ENCODE measurements around the gene SPRY1. TPM values are rescaled to one million over a fixed set of nuclear protein-coding genes. Genes with fewer than 3 reads are reported as not detected.

The SPRY1 gene, protein sequence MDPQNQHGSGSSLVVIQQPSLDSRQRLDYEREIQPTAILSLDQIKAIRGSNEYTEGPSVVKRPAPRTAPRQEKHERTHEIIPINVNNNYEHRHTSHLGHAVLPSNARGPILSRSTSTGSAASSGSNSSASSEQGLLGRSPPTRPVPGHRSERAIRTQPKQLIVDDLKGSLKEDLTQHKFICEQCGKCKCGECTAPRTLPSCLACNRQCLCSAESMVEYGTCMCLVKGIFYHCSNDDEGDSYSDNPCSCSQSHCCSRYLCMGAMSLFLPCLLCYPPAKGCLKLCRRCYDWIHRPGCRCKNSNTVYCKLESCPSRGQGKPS
- total RNA-seq: 1 to 10 TPM; 7.4 to 7.8 TPM

DNA sequence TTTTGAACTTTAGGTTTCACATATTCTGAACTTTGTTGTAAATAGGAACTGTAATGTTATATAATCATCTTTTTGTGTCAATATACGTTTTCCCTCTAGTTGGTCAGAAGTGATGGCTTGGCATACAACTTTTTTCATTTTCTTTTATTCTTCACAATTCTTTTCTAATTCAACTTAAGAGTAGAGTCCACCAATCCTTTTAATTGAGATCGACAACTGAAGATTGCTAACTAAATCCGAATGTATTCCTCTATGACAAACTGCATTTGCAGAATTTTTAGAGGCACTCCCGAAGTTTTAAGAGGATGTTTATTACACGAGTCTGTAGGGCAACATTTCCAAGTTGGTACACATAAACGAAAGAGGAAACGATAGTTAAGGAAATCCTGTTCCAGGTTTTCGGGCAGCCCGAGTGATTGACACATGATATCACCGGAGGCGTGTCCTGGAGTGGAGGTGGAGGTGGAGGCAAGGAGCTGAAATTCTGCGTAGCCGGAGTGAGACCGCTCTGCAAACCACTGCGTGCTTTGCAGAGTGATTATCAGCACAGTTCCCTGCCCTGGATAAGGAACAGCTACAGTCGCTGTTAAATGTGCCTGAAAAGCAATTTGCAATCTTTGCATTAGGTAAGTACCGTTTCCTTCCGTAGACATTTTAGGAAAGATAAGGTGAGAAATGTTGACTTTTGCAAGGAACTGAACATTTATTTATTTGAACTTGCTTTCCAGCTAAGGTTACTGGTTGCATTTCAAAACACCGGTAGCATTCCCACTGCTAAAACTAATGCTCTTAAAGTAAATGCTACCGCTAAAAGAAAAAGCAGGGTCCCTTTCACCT is at the start of gene SPRY1:
Gene SPRY1, plus strand, starts transcription at position 489 of the 837 bp plus-strand sequence. CDS start 4,797 bp downstream, outside the sequence.
- DNase-seq: peak; percentile 88
- Mint-ChIP-seq H3K27me3 (peaks cover 14% of the 10 kb centered on the region), H3K4me1 (peaks cover 28% of the 10 kb centered on the region), H3K9me3 (no peaks in the 10 kb centered on the region), H3K36me3 (ENCODE audit: low read depth) (peaks cover 10% of the 10 kb centered on the region), H3K4me3 (peak within 1 kb of the TSS; percentile 86), H3K27ac (peak within 1 kb of the TSS; percentile 88)
- POLR2A ChIA-PET: no interaction called here
- CTCF ChIA-PET: interaction anchor here (0.7 to 1.4 kb wide), 4 partner anchors 12 to 1527 kb away, joined by 3 read pairs; partner anchors contain the start of gene BBS12

DNA sequence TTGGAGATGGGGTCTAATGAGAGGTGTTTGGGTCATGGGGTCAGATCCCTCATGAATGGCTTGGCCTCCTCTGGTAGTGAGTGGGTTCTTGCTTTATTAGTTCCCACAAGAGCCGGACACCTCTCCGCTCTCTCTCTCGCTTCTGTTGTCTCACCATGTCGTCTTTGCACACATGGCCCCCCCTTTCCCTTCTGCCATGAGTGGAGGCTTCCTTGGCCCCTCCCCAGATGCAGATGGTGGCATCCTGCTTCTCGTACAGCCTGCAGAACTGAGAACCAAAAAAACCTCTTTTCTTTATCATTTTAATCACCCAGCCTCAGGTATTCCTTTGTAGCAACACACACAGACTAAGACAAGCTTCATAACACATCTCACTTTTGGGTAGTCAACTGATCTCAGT is 49.6 kb upstream of the SPRY1 start:
- H3K27ac Mint-ChIP-seq: no peak overlapping the region
- H3K9me3 Mint-ChIP-seq: no peaks in the 10 kb centered on the region
- no peak for DNase-seq
- CTCF ChIA-PET: interaction anchor here (0.6 kb wide), 1 partner anchor 1054 kb away, joined by 3 read pairs; no protein-coding TSS in a partner anchor
- H3K36me3 Mint-ChIP-seq (ENCODE audit: low read depth): no peaks in the 10 kb centered on the region
- peaks cover 8% of the 10 kb centered on the region for H3K27me3 Mint-ChIP-seq
- POLR2A ChIA-PET: no interaction called here
- H3K4me1 Mint-ChIP-seq: peaks cover 3% of the 10 kb centered on the region
- no peak overlapping the region for H3K4me3 Mint-ChIP-seq

DNA sequence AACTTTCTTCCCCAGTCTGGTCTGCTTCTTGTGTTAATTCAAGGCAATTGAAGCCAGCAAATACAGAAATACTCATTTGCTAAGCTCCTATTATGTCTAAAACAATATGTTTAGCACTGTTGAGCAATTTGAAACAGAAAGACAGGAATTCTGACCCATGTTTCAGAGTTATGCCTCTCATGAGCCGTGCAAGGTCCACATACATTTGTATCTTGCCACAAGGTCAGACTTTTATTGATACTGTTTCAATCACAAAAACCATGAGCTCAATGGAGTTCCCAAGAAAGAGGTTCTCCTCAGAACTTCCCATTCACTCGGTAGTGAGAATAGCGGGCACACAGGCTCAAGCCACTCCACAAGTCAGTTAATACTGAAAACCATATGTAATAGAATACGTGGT is 47.6 kb upstream of the SPRY1 start:
- DNase-seq: no peak
- ChIA-PET CTCF (interaction anchor here (1.0 kb wide), 1 partner anchor 13 kb away, joined by 5 read pairs; no protein-coding TSS in a partner anchor), POLR2A (no interaction called here)
- Mint-ChIP-seq H3K4me3 (no peak overlapping the region), H3K36me3 (ENCODE audit: low read depth) (no peaks in the 10 kb centered on the region), H3K27ac (no peak overlapping the region), H3K9me3 (peaks cover 2% of the 10 kb centered on the region), H3K27me3 (peaks cover 8% of the 10 kb centered on the region), H3K4me1 (peaks cover 14% of the 10 kb centered on the region)

DNA sequence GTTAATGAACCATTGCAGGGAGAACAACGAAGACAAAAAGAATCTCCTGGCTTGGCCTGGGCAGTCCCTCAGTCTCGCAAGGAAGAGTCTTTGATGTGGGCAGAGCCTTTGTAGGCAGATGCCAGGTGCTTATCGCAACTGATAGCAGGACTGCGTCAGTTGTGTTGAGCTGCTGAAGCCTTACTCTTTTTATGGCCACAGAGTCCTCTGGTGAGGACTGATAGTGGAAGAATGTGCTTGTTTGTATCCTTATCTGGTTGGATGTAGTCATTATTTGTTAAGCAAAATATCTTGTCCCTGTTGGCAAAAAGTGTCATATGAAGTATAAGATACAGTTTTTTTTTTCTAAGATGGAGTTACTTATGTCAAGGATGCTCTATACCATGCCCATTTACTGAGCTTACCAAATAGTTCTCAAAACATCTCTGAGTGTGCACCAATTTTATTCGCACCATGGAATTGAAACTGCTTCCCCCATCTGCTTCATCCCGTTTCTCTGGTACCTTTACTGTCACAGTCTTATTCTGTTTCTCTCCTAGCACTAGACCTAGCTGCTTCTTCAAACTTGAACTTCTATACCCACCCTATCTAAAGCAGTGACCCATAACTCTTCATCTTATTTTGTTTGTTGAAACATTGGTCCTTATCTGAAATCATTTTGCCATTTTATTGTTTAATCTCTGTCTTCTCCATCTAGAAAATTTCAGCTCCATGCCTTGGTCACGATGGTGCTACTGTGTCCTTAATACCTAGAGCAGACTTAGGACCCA is 47.0 kb upstream of the SPRY1 start:
- no peak for DNase-seq
- ChIA-PET POLR2A (no interaction called here), CTCF (interaction anchor here (0.8 to 1.0 kb wide), 2 partner anchors 13 to 16 kb away, joined by 3 to 5 read pairs; no protein-coding TSS in a partner anchor)
- Mint-ChIP-seq H3K9me3 (peaks cover 2% of the 10 kb centered on the region), H3K4me1 (peaks cover 14% of the 10 kb centered on the region), H3K4me3 (no peak overlapping the region), H3K27ac (no peak overlapping the region), H3K36me3 (ENCODE audit: low read depth) (no peaks in the 10 kb centered on the region), H3K27me3 (peaks cover 8% of the 10 kb centered on the region)

DNA sequence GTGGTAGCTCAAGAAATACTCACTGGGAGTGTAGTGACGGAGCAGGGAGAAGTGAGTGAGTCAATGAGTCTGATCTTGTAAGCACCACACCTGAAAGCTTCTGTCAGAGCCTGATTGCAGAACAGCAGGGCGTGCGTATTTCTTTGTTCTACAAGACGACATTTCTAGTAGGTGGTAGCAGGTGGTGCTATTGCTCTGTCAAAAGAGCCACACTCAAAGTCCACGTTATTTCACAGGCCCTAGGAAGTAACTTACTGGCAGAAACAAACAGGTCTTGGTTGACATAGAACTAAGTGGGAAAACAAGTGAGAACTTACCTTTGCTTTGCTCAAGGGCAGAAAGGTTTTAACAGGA is 46.4 kb upstream of the SPRY1 start:
- H3K27me3 Mint-ChIP-seq: peaks cover 8% of the 10 kb centered on the region
- POLR2A ChIA-PET: no interaction called here
- CTCF ChIA-PET: interaction anchor here (0.8 to 1.0 kb wide), 2 partner anchors 12 to 16 kb away, joined by 3 to 5 read pairs; no protein-coding TSS in a partner anchor
- no peak overlapping the region for H3K4me3 Mint-ChIP-seq
- H3K4me1 Mint-ChIP-seq: peaks cover 14% of the 10 kb centered on the region
- DNase-seq: no peak
- no peaks in the 10 kb centered on the region for H3K36me3 Mint-ChIP-seq (ENCODE audit: low read depth)
- peaks cover 2% of the 10 kb centered on the region for H3K9me3 Mint-ChIP-seq
- H3K27ac Mint-ChIP-seq: no peak overlapping the region

DNA sequence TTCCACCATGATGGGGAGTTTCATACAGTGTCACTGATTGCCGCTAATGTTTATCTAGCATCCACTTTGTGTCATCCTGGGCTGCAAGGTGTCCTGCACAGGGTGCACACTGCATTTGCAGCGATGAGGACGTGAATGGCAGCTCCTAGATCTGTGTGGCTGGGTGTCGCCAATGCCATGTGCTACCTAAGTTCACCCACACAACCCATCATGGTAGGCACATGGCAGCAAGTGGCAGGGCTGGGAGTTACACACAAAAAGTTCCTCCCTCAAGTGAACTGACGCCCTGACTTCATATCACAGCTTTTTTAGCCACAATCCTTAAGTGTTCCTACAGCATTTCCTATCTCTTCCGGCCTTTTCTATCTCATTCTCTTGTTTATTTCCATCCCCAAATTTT is 45.9 kb upstream of the SPRY1 start:
- no peak for DNase-seq
- Mint-ChIP-seq H3K4me1 (peaks cover 14% of the 10 kb centered on the region), H3K27me3 (peaks cover 8% of the 10 kb centered on the region), H3K9me3 (peaks cover 2% of the 10 kb centered on the region), H3K4me3 (no peak overlapping the region), H3K36me3 (ENCODE audit: low read depth) (no peaks in the 10 kb centered on the region), H3K27ac (no peak overlapping the region)
- ChIA-PET POLR2A (no interaction called here), CTCF (no interaction called here)

DNA sequence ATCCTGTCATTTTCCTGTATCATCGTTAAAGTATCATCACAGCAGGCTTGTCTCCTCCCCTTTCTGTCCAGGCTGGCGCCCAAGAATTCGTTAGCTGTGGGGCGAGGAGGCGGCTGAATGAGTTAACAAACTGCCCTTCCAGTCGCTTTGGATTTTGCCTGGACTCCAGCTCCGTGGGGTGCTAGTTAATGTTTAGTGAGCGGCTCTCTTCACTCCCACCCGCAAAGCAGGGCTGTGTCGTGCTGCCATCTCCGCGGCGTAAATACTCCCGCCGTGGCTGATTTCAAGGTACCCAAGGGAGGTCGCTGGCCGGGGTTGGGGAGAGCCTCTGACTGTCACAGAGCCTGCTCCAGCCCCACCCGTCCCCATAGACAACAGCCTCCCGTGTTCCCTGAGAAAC is 44.9 kb upstream of the SPRY1 start:
- Mint-ChIP-seq H3K36me3 (ENCODE audit: low read depth) (no peaks in the 10 kb centered on the region), H3K27ac (no peak overlapping the region), H3K27me3 (peaks cover 3% of the 10 kb centered on the region), H3K9me3 (peaks cover 2% of the 10 kb centered on the region), H3K4me3 (no peak overlapping the region), H3K4me1 (peaks cover 14% of the 10 kb centered on the region)
- DNase-seq: no peak
- ChIA-PET CTCF (no interaction called here), POLR2A (no interaction called here)

DNA sequence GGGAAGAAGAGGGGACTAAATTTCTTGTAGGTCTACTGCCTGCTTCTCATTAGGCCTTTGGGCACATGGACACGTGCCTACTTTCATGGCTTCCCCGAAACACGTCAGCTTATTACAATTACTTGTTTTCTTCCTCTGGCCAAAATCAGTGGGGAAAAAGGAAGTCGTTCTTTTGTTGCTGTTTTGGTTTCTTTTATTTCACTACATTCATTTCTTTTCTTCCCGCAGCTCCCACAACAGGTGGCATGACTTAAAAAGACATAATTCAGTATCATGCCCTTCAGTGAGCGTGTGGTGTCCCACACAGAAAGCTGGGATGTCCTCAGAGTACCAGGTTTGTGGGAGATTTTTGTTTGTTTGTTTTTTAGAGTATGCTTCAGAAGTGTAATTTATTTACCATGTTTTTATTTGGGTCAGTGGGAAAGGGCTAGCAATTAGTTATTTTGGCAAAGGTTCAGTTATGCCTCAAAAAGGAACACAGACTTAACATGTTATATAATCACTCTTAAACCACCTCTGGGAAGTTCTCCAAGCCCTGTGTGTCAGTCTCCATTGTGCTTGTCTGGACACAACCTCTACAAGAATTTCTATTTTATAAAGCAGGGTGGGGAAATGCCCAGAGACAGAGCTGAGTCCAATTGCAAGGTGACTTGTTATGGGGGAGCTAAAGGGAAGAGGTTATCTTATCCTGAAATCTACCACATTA is 44.2 kb upstream of the SPRY1 start:
- DNase-seq: no peak
- H3K4me1 Mint-ChIP-seq: peaks cover 11% of the 10 kb centered on the region
- POLR2A ChIA-PET: no interaction called here
- H3K4me3 Mint-ChIP-seq: no peak overlapping the region
- H3K9me3 Mint-ChIP-seq: peaks cover 2% of the 10 kb centered on the region
- H3K27me3 Mint-ChIP-seq: no peaks in the 10 kb centered on the region
- no peak overlapping the region for H3K27ac Mint-ChIP-seq
- CTCF ChIA-PET: no interaction called here
- no peaks in the 10 kb centered on the region for H3K36me3 Mint-ChIP-seq (ENCODE audit: low read depth)

DNA sequence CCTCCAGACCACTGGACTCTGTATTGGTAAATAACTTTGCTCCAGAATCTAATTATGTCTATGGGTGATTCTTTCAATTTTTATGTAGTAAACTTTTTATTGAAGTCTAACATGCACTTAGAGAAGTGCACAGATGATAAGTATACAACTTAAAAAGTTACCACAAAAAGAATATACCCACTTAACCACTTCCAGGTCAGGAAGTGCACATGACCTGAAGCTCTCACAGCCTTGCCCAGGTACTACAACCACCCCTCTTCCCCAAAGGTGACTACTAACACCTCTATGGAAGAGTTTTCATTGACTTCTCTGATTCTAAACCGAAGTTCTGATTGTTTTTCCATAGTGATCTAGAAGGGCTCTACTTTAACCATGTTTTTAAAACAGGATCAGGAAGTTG is 43.6 kb upstream of the SPRY1 start:
- no peak overlapping the region for H3K4me3 Mint-ChIP-seq
- POLR2A ChIA-PET: no interaction called here
- peaks cover 11% of the 10 kb centered on the region for H3K4me1 Mint-ChIP-seq
- H3K27ac Mint-ChIP-seq: no peak overlapping the region
- no peaks in the 10 kb centered on the region for H3K27me3 Mint-ChIP-seq
- no peak for DNase-seq
- H3K9me3 Mint-ChIP-seq: peaks cover 2% of the 10 kb centered on the region
- CTCF ChIA-PET: no interaction called here
- H3K36me3 Mint-ChIP-seq (ENCODE audit: low read depth): no peaks in the 10 kb centered on the region

DNA sequence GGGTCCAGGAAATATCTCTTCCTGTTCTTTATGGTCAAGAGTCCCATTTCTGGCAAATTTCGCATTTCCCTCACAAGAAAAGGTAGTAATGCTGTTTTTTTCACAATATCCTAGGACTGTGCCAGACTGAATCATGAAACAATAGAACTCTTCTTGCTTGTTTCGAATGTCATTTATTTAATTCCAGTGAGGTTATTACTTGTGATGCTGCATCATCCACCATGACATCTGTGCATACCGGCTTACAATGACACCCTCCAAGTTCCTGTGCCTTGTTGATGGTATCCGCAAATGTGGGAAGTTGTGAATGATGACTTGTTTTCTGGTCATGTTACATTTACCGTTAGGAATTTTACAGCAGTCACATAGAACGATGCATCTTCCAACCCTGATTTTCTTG is 42.9 kb upstream of the SPRY1 start:
- no peak for DNase-seq
- no peaks in the 10 kb centered on the region for H3K36me3 Mint-ChIP-seq (ENCODE audit: low read depth)
- CTCF ChIA-PET: no interaction called here
- no peak overlapping the region for H3K4me3 Mint-ChIP-seq
- H3K4me1 Mint-ChIP-seq: peaks cover 11% of the 10 kb centered on the region
- POLR2A ChIA-PET: no interaction called here
- no peaks in the 10 kb centered on the region for H3K27me3 Mint-ChIP-seq
- peaks cover 2% of the 10 kb centered on the region for H3K9me3 Mint-ChIP-seq
- no peak overlapping the region for H3K27ac Mint-ChIP-seq

DNA sequence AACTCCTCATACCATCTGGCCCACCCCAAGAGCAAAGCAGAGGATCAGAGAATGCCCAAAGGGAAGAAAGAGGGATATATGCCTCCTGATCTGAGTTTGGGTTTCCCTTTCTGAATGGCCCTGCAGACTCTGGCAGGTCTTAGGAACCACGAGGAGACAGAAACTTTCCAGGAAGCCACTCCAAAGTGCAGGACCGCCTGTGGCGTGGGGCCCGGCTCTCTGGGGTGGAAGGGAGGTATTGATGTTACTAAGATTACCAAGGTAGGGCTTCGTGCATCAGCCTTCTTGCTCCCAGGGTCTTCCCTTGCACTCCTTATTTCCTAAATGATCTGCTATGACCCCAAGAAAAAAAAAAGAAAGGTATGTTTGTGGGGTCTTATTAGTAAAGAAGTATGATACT is 41.9 kb upstream of the SPRY1 start:
- CTCF ChIA-PET: no interaction called here
- DNase-seq: no peak
- Mint-ChIP-seq H3K4me1 (peaks cover 11% of the 10 kb centered on the region), H3K27ac (no peak overlapping the region), H3K9me3 (peaks cover 2% of the 10 kb centered on the region), H3K36me3 (ENCODE audit: low read depth) (no peaks in the 10 kb centered on the region), H3K4me3 (no peak overlapping the region), H3K27me3 (no peaks in the 10 kb centered on the region)
- POLR2A ChIA-PET: no interaction called here

DNA sequence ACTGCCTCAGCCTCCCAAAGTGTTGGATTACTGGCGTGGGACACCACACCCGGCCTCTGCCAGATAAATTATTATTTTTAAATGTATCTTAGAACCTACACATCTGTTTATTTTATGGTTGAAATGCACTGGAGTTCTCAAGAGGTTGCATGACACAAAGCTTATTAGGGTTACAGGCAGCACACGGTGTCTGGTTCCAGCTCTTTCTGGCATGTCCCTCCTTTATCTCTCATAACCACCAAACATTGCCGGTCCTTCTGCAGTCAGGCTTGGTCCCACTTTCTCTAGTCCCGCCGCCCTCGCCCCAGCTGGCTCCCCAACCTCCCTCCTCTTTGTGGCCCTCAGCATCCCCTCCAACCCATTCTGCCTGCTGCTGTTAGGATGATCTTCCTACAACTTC is 39.7 kb upstream of the SPRY1 start:
- H3K27ac Mint-ChIP-seq: no peak overlapping the region
- ChIA-PET POLR2A (no interaction called here), CTCF (no interaction called here)
- H3K4me3 Mint-ChIP-seq: no peak overlapping the region
- H3K4me1 Mint-ChIP-seq: peaks cover 11% of the 10 kb centered on the region
- H3K36me3 Mint-ChIP-seq (ENCODE audit: low read depth): no peaks in the 10 kb centered on the region
- no peak for DNase-seq
- peaks cover 2% of the 10 kb centered on the region for H3K9me3 Mint-ChIP-seq
- no peaks in the 10 kb centered on the region for H3K27me3 Mint-ChIP-seq
